ENCODE data around the gene PEF1.
"Not testable (repeated sequence)": the region's sequence is repeated elsewhere in the genome, so short reads cannot be mapped to it uniquely, and the experiment has no call there.

Gene PEF1

GRCh38 chr1:31600641-31601040, 44.0 kb downstream of the PEF1 start:
- DNase-seq = no peak

- no peak for DNase-seq
Measured at GRCh38 chr1:31598980-31599379, 45.7 kb downstream of the PEF1 start.

- DNase-seq = no peak
Measured at GRCh38 chr1:31596737-31597097, 48.0 kb downstream of the PEF1 start.

- DNase-seq = no peak
Measured at GRCh38 chr1:31595836-31596736, 48.6 kb downstream of the PEF1 start.

- no peak for DNase-seq
Measured at GRCh38 chr1:31593770-31594632, 50.7 kb downstream of the PEF1 start.

GRCh38 chr1:31593136-31593665, 51.5 kb downstream of the PEF1 start:
- DNase-seq = no peak

- DNase-seq = no peak
Measured at GRCh38 chr1:31592132-31592531, 52.5 kb downstream of the PEF1 start.

- DNase-seq = peak; percentile 42
Measured at GRCh38 chr1:31591425-31592093, 53.1 kb downstream of the PEF1 start.

GRCh38 chr1:31588751-31589515, 55.7 kb downstream of the PEF1 start:
- DNase-seq = no peak

- DNase-seq = no peak
Measured at GRCh38 chr1:31587720-31588423, 56.8 kb downstream of the PEF1 start.

GRCh38 chr1:31587328-31587699, 57.4 kb downstream of the PEF1 start:
- not testable (repeated sequence) for DNase-seq

GRCh38 chr1:31586376-31587327, 58.0 kb downstream of the PEF1 start:
- no peak for DNase-seq

GRCh38 chr1:31585736-31586365, 58.8 kb downstream of the PEF1 start:
- no peak for DNase-seq

- DNase-seq = no peak
Measured at GRCh38 chr1:31584869-31585735, 59.6 kb downstream of the PEF1 start.

GRCh38 chr1:31583995-31584868, 60.4 kb downstream of the PEF1 start:
- no peak for DNase-seq

- no peak for DNase-seq
Measured at GRCh38 chr1:31583082-31583994, 61.3 kb downstream of the PEF1 start.
